Measurements from ENCODE around the gene CCDC134. TPM values are rescaled to one million over a fixed set of nuclear protein-coding genes. Genes with fewer than 3 reads are reported as not detected.

The CCDC134 gene
- polyA plus RNA-seq, 1 of the 3 experiments (the other 2 are of a cell fraction): 2.0 TPM

GRCh38 chr22:41780746-41781505, 19.6 kb upstream of the CCDC134 start:
- DNase-seq: no peak
- CTCF ChIA-PET: interaction anchor here (1.4 kb wide), 1 partner anchor 84 kb away, joined by 4 read pairs; no protein-coding TSS in a partner anchor

GRCh38 chr22:41781507-41781906, 19.0 kb upstream of the CCDC134 start:
- ChIA-PET POLR2A (no interaction called here), CTCF (interaction anchor here (1.4 kb wide), 1 partner anchor 84 kb away, joined by 4 read pairs; no protein-coding TSS in a partner anchor)
- Histone ChIP-seq H3K9ac (no peak overlapping the region), H3K4me2 (no peak overlapping the region), H3K79me2 (ENCODE audit: insufficient read depth) (no peaks in the 10 kb centered on the region), H3K27me3 (ENCODE audit: insufficient read depth) (no peaks in the 10 kb centered on the region), H2AFZ (ENCODE audit: low read depth) (no peak overlapping the region), H3K4me1 (ENCODE audit: control insufficient read depth in 1 of 2, insufficient read depth in 2 of 2, low read depth in 1 of 2, low read length in 1 of 2) (no peaks in the 10 kb centered on the region), H4K20me1 (ENCODE audit: insufficient read depth) (no peaks in the 10 kb centered on the region), H3K4me3 (ENCODE audit: low read depth in 2 of 2, low read length in 1 of 2) (no peak overlapping the region), H3K27ac (ENCODE audit: low read depth in 2 of 2, low read length in 1 of 2) (no peak overlapping the region), H3F3A (replicated peaks; ENCODE audit: insufficient read depth) (no peaks in the 10 kb centered on the region), H3K36me3 (replicated peaks in 1 of 2; ENCODE audit: control insufficient read depth in 1 of 2, insufficient read depth in 2 of 2, low read length in 1 of 2) (no peaks in the 10 kb centered on the region), H3K9me2 (no peaks in the 10 kb centered on the region), H3K9me3 (no peaks in the 10 kb centered on the region)
- WGBS (ENCODE audit: low lambda C conversion rate): 57% methylated on average over 1 of the region's 1 CpG
- DNase-seq: no peak
- TF ChIP-seq RCOR1 (IDR thresholded peaks at IDR 0.05; ENCODE audit: low read length) (no peak), NRF1 (IDR thresholded peaks at IDR 0.05; ENCODE audit: low read depth, low read length) (no peak), TEAD4 (IDR thresholded peaks at IDR 0.05; ENCODE audit: borderline replicate concordance, insufficient read depth) (no peak), EP300 (IDR thresholded peaks at IDR 0.05; ENCODE audit: borderline replicate concordance in 1 of 2, low read depth in 1 of 2, low read length in 1 of 2) (no peak), IRF3 (IDR thresholded peaks at IDR 0.05; ENCODE audit: low read depth, low read length) (no peak), MEF2A (IDR thresholded peaks at IDR 0.05; ENCODE audit: borderline replicate concordance, low read depth) (no peak), TAF1 (IDR thresholded peaks at IDR 0.05; ENCODE audit: borderline replicate concordance, low read depth, low read length) (no peak), GATA2 (CRISPR knock-in tag; IDR thresholded peaks at IDR 0.05) (no peak), POLR2AphosphoS5 (IDR thresholded peaks at IDR 0.05; ENCODE audit: low read depth, low read length) (no peak), SIN3A (IDR thresholded peaks at IDR 0.05; ENCODE audit: borderline replicate concordance, low read depth, low read length) (no peak), JUND (IDR thresholded peaks at IDR 0.05) (no peak), RXRA (IDR thresholded peaks at IDR 0.05; ENCODE audit: borderline replicate concordance, low read depth) (no peak), FOSL2 (IDR thresholded peaks at IDR 0.05; ENCODE audit: borderline replicate concordance, low read depth) (no peak), MAX (IDR thresholded peaks at IDR 0.05; ENCODE audit: low read depth) (no peak), RFX5 (IDR thresholded peaks at IDR 0.05; ENCODE audit: low read length) (no peak), ELF1 (IDR thresholded peaks at IDR 0.05) (no peak)

More at GRCh38 chr22:41780746-41781505, 19.6 kb upstream of the CCDC134 start:
- Histone ChIP-seq H3K27ac (ENCODE audit: low read depth in 2 of 2, low read length in 1 of 2) (no peak overlapping the region), H3K9me2 (no peaks in the 10 kb centered on the region), H4K20me1 (ENCODE audit: insufficient read depth) (no peaks in the 10 kb centered on the region), H3K79me2 (ENCODE audit: insufficient read depth) (no peaks in the 10 kb centered on the region), H3K4me3 (ENCODE audit: low read depth in 2 of 2, low read length in 1 of 2) (no peak overlapping the region), H3K9ac (no peak overlapping the region), H3F3A (replicated peaks; ENCODE audit: insufficient read depth) (no peaks in the 10 kb centered on the region), H2AFZ (ENCODE audit: low read depth) (no peak overlapping the region), H3K27me3 (ENCODE audit: insufficient read depth) (no peaks in the 10 kb centered on the region), H3K9me3 (no peaks in the 10 kb centered on the region), H3K36me3 (replicated peaks in 1 of 2; ENCODE audit: control insufficient read depth in 1 of 2, insufficient read depth in 2 of 2, low read length in 1 of 2) (no peaks in the 10 kb centered on the region), H3K4me1 (ENCODE audit: control insufficient read depth in 1 of 2, insufficient read depth in 2 of 2, low read depth in 1 of 2, low read length in 1 of 2) (no peaks in the 10 kb centered on the region), H3K4me2 (no peak overlapping the region)
- 60% methylated on average over 5 of the region's 11 CpGs for WGBS (ENCODE audit: low lambda C conversion rate)
- TF ChIP-seq ZBTB33 (IDR thresholded peaks at IDR 0.05; ENCODE audit: borderline replicate concordance, low read depth): no peak
- no peak for TF ChIP-seq IRF3 (IDR thresholded peaks at IDR 0.05; ENCODE audit: low read depth, low read length)
- TF ChIP-seq CHD2 (IDR thresholded peaks at IDR 0.05; ENCODE audit: low read length, partially characterized antibody): no peak
- no peak for TF ChIP-seq MAX (IDR thresholded peaks at IDR 0.05; ENCODE audit: low read depth)
- POLR2A ChIA-PET: no interaction called here
